ENCODE results near the gene OOSP4A. TPM values are rescaled to one million over a fixed set of nuclear protein-coding genes. Genes with fewer than 3 reads are reported as not detected.

The OOSP4A gene
- total and polyA plus RNA-seq, 2 donors = not detected

GRCh38 chr11:59997800-59998199, 34.0 kb downstream of the OOSP4A start:
- DNase-seq (ENCODE audit: extremely low spot score) = no peak
- WGBS = 66% methylated on average over 2 of the region's 2 CpGs
- no peaks in the 10 kb centered on the region for H3K4me1 ChIP-seq (ENCODE audit: insufficient read depth)
- no peaks in the 10 kb centered on the region for H3K36me3 ChIP-seq (ENCODE audit: insufficient read depth)
- no peak overlapping the region for H3K4me3 ChIP-seq (ENCODE audit: low read depth, low read length)
- no peak overlapping the region for H3K27ac ChIP-seq (ENCODE audit: low read depth)

- no peak for DNase-seq (ENCODE audit: extremely low spot score)
- Histone ChIP-seq H3K27ac (ENCODE audit: low read depth) (no peak overlapping the region), H3K4me3 (ENCODE audit: low read depth, low read length) (no peak overlapping the region), H3K4me1 (ENCODE audit: insufficient read depth) (no peaks in the 10 kb centered on the region), H3K36me3 (ENCODE audit: insufficient read depth) (no peaks in the 10 kb centered on the region)
- 54% methylated on average over 4 of the region's 4 CpGs for WGBS
Observed at GRCh38 chr11:59999691-60000090, 35.9 kb downstream of the OOSP4A start.

- Histone ChIP-seq H3K4me1 (ENCODE audit: insufficient read depth) (no peaks in the 10 kb centered on the region), H3K4me3 (ENCODE audit: low read depth, low read length) (no peak overlapping the region), H3K36me3 (ENCODE audit: insufficient read depth) (no peaks in the 10 kb centered on the region), H3K27ac (ENCODE audit: low read depth) (no peak overlapping the region)
- DNase-seq (ENCODE audit: extremely low spot score) = no peak
- 74% methylated on average over 2 of the region's 2 CpGs for WGBS
Observed at GRCh38 chr11:60003729-60004128, 39.9 kb downstream of the OOSP4A start.

- no peak overlapping the region for H3K4me3 ChIP-seq (ENCODE audit: low read depth, low read length)
- no peaks in the 10 kb centered on the region for H3K36me3 ChIP-seq (ENCODE audit: insufficient read depth)
- 85% methylated on average over 1 of the region's 1 CpG for WGBS
- no peaks in the 10 kb centered on the region for H3K4me1 ChIP-seq (ENCODE audit: insufficient read depth)
- no peak for DNase-seq (ENCODE audit: extremely low spot score)
- no peak overlapping the region for H3K27ac ChIP-seq (ENCODE audit: low read depth)
Observed at GRCh38 chr11:60005360-60005759, 41.5 kb downstream of the OOSP4A start.

- Histone ChIP-seq H3K4me1 (ENCODE audit: insufficient read depth) (no peaks in the 10 kb centered on the region), H3K27ac (ENCODE audit: low read depth) (no peak within 1 kb of the TSS), H3K36me3 (ENCODE audit: insufficient read depth) (no peaks in the 10 kb centered on the region), H3K4me3 (ENCODE audit: low read depth, low read length) (no peak within 1 kb of the TSS)
- no peak for DNase-seq (ENCODE audit: extremely low spot score)
- 91% methylated on average over 1 of the region's 1 CpG for WGBS
Observed at GRCh38 chr11:60016881-60017280, 53.0 kb downstream of the OOSP4A start, which contains the start of gene OOSP4B. OOSP4B (plus strand) TSS chr11:60017181.

GRCh38 chr11:60018058-60018457, 54.2 kb downstream of the OOSP4A start:
- H3K4me3 ChIP-seq (ENCODE audit: low read depth, low read length) = no peak overlapping the region
- H3K27ac ChIP-seq (ENCODE audit: low read depth) = no peak overlapping the region
- no peaks in the 10 kb centered on the region for H3K36me3 ChIP-seq (ENCODE audit: insufficient read depth)
- WGBS = 61% methylated on average over 8 of the region's 8 CpGs
- no peak for DNase-seq (ENCODE audit: extremely low spot score)
- H3K4me1 ChIP-seq (ENCODE audit: insufficient read depth) = no peaks in the 10 kb centered on the region

Other genes with a start within 250 kb of the OOSP4A start
- gene STX3, start 208.7 kb upstream of the OOSP4A start, total RNA-seq = 11.9 TPM
- gene STX3, start 208.7 kb upstream of the OOSP4A start, polyA plus RNA-seq = 14.2 TPM
- 24.0 TPM for gene MRPL16, start 153.3 kb upstream of the OOSP4A start, total RNA-seq
- 49.9 TPM for gene MRPL16, start 153.3 kb upstream of the OOSP4A start, polyA plus RNA-seq
- not detected for gene CBLIF, start 118.5 kb upstream of the OOSP4A start, total RNA-seq
- not detected for gene CBLIF, start 118.5 kb upstream of the OOSP4A start, polyA plus RNA-seq
- gene TCN1, start 97.5 kb upstream of the OOSP4A start, total RNA-seq = not detected
- gene TCN1, start 97.5 kb upstream of the OOSP4A start, polyA plus RNA-seq = 0.13 TPM
- gene OOSP3, start 85.3 kb upstream of the OOSP4A start, total RNA-seq = not detected
- not detected for gene OOSP3, start 85.3 kb upstream of the OOSP4A start, polyA plus RNA-seq
- 0.48 TPM for gene OOSP1, start 25.6 kb upstream of the OOSP4A start, total RNA-seq
- not detected for gene OOSP1, start 25.6 kb upstream of the OOSP4A start, polyA plus RNA-seq
- gene OOSP4B, start 53.1 kb downstream of the OOSP4A start, total RNA-seq = not detected
- gene OOSP4B, start 53.1 kb downstream of the OOSP4A start, polyA plus RNA-seq = not detected
- gene OOSP2, start 76.4 kb downstream of the OOSP4A start, total RNA-seq = not detected
- gene OOSP2, start 76.4 kb downstream of the OOSP4A start, polyA plus RNA-seq = not detected
- 0.69 TPM for gene MS4A3, start 92.6 kb downstream of the OOSP4A start, total RNA-seq
- 0.08 TPM for gene MS4A3, start 92.6 kb downstream of the OOSP4A start, polyA plus RNA-seq
- 17.3 TPM for gene MS4A2, start 124.6 kb downstream of the OOSP4A start, total RNA-seq
- gene MS4A2, start 124.6 kb downstream of the OOSP4A start, polyA plus RNA-seq = 1.3 TPM
- 76.2 TPM for gene MS4A6A, start 219.1 kb downstream of the OOSP4A start, total RNA-seq
- 87.3 TPM for gene MS4A6A, start 219.1 kb downstream of the OOSP4A start, polyA plus RNA-seq

Measured in urinary bladder (tissue), 4 donors.